Gastrocnemius medialis (tissue), 4 donors: Measurements from ENCODE around the gene SGIP1. TPM values are rescaled to one million over a fixed set of nuclear protein-coding genes. Genes with fewer than 3 reads are reported as not detected.

Source experiments
- ATAC-seq, 2 donors: fragments of 150-250 bp; one replicate each; pipeline ENCODE4 v1.9.1; 2016
- DNase-seq, 2 donors: peaks; one replicate each; pipeline ENCODE4 v3.0.0-alpha.2; 2019
- H3K27ac ChIP-seq, 4 donors: fragments of 200-600 bp; sonication (generic); 1 replicate in 1 of 4; 2 replicates in 3 of 4; pipeline ENCODE4 v1.5.1; 2016 to 2018; ENCODE audit warnings: mild to moderate bottlenecking in 2 of 4, moderate library complexity in 1 of 4
- H3K27me3 ChIP-seq, 3 donors: fragments of 200-600 bp; sonication (generic) in 2 of 3; 1 replicate in 1 of 3; 2 replicates in 2 of 3; pipeline versions ENCODE4 v1.5.1 to v1.6.0; 2016 to 2019; ENCODE audit warnings: mild to moderate bottlenecking in 1 of 3, moderate library complexity in 1 of 3
- H3K36me3 ChIP-seq, 2 donors: fragments of 200-600 bp; sonication (generic) in 1 of 2; one replicate each; pipeline ENCODE4 v1.5.1; 2017 to 2018
- H3K4me1 ChIP-seq, 2 donors: fragments of 200-600 bp; sonication (generic) in 1 of 2; one replicate each; pipeline ENCODE4 v1.5.1; 2016 to 2017; ENCODE audit warnings: mild to moderate bottlenecking in 2 of 2
- H3K4me3 ChIP-seq, 4 donors: fragments of 200-600 bp; sonication (generic) in 3 of 4; 1 replicate in 1 of 4; 2 replicates in 3 of 4; pipeline ENCODE4 v1.5.1; 2016 to 2019; ENCODE audit warnings: mild to moderate bottlenecking in 2 of 4
- H3K9me3 ChIP-seq, 3 donors: fragments of 200-600 bp; sonication (generic) in 2 of 3; 1 replicate in 1 of 3; 2 replicates in 2 of 3; pipeline ENCODE4 v1.5.1; 2016 to 2019
- CTCF ChIP-seq, 5 experiments: fragments of 450-650 bp in 3 of 5; fragments of 200-600 bp in 2 of 5; sonication (generic) in 2 of 5; IDR thresholded peaks in 4 of 5; conservative IDR thresholded peaks in 1 of 5; 1 replicate in 4 of 5; 2 replicates in 1 of 5; pipeline ENCODE4 v1.5.1; 2016 to 2019; ENCODE audit warnings: antibody characterized with exemption in 5 of 5, mild to moderate bottlenecking in 3 of 5, moderate library complexity in 3 of 5
- POLR2A ChIP-seq, 2 donors: fragments of 450-650 bp; IDR thresholded peaks; one replicate each; pipeline ENCODE4 v1.6.1; 2017; ENCODE audit warnings: antibody characterized with exemption in 2 of 2, mild to moderate bottlenecking in 2 of 2, moderate library complexity in 2 of 2
- in situ Hi-C, 4 donors: fragments of 200-750 bp; cut with MboI; loops; one replicate each; pipeline versions ENCODE4 v1.15.0 to v1.8.0; 2017; ENCODE audit warnings: low sequenced_read_pairs in 4 of 4
- intact Hi-C: fragments of 100-400 bp; cut with DNase I; formaldehyde crosslinking; loops from one replicate; pipeline ENCODE4 v1.15.1; 2023; ENCODE audit warnings: low total_unique reads
- total RNA-seq, 4 donors: library from RNA; depleted of rRNA; stranded (reverse); fragments of >200 nt; gene quantifications; one replicate each; pipeline versions ENCODE4 v1.1.0 to v1.2.3, GENCODE V29; 2016

SGIP1 gene
- total RNA-seq, 4 donors from 2014 or later, result 2.5 to 7.1 (median 2.9) TPM

DNA sequence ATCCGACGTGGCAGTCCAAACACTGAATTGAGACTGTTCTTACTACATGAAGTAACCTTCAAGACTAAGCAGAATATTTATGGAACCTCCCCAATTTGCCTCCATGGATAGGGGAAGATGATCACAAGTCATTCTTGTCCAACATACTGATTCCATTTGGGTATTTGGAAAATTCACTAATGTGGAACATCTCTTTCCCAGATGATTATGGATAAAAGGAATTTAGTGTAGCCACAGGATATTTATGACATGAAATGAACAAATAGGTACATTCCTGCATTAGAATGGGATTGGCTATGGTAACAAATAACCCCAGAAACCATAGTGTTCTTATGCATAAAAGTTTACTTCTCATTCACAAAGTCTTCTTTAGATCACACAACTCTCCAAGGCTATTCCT, 40.2 kb upstream of the SGIP1 start:
- intact Hi-C loops, result no loop called here
- no peaks in the 10 kb centered on the region for H3K27me3 ChIP-seq
- H3K4me3 ChIP-seq, result no peak overlapping the region
- DNase-seq (no peak), ATAC-seq (no peak)
- no peaks in the 10 kb centered on the region for H3K9me3 ChIP-seq
- H3K4me1 ChIP-seq, result no peaks in the 10 kb centered on the region
- H3K27ac ChIP-seq, result no peak overlapping the region
- TF ChIP-seq POLR2A (IDR thresholded peaks at IDR 0.05) (no peak), CTCF (IDR thresholded peaks at IDR 0.05 in 4 of 5, conservative IDR thresholded peaks at IDR 0.05 in 1 of 5) (no peak)
- in situ Hi-C loops, result no loop called here
- no peaks in the 10 kb centered on the region for H3K36me3 ChIP-seq

GRCh38 chr1:66494482-66494881, 39.5 kb upstream of the SGIP1 start:
- no peak overlapping the region for H3K4me3 ChIP-seq
- H3K27me3 ChIP-seq, result no peaks in the 10 kb centered on the region
- no peaks in the 10 kb centered on the region for H3K4me1 ChIP-seq
- in situ Hi-C loops, result no loop called here
- no peaks in the 10 kb centered on the region for H3K36me3 ChIP-seq
- intact Hi-C loops, result no loop called here
- H3K9me3 ChIP-seq, result no peaks in the 10 kb centered on the region
- DNase-seq, result no peak
- TF ChIP-seq CTCF (IDR thresholded peaks at IDR 0.05 in 4 of 5, conservative IDR thresholded peaks at IDR 0.05 in 1 of 5), result no peak
- no peak for TF ChIP-seq POLR2A (IDR thresholded peaks at IDR 0.05)
- ATAC-seq, result no peak
- H3K27ac ChIP-seq, result no peak overlapping the region

DNA sequence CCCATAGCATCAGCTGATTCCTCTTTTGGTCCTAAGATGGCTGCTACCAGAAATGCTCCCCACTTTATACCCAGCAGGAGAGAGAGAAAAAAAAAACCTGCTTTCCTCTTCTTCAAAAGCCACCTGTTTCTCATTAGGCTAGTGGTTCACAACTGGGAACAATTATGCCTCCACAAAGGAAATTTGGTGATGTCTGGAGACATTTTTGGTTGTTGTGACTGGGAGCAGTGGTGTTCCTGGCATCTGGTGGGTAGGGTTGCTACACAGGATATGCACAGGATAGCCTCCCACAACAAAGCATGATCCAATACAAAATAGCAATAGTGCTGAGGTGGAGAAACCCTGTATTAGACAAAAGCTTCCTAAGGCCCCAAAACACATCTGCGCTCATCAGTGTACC, 38.5 kb upstream of the SGIP1 start:
- no peak for ATAC-seq
- intact Hi-C loops, result no loop called here
- no peak overlapping the region for H3K27ac ChIP-seq
- H3K4me3 ChIP-seq, result no peak overlapping the region
- no peaks in the 10 kb centered on the region for H3K9me3 ChIP-seq
- no peak for DNase-seq
- no peak for TF ChIP-seq POLR2A (IDR thresholded peaks at IDR 0.05)
- no peak for TF ChIP-seq CTCF (IDR thresholded peaks at IDR 0.05 in 4 of 5, conservative IDR thresholded peaks at IDR 0.05 in 1 of 5)
- no peaks in the 10 kb centered on the region for H3K4me1 ChIP-seq
- H3K36me3 ChIP-seq, result no peaks in the 10 kb centered on the region
- in situ Hi-C loops, result no loop called here
- H3K27me3 ChIP-seq, result no peaks in the 10 kb centered on the region

DNA sequence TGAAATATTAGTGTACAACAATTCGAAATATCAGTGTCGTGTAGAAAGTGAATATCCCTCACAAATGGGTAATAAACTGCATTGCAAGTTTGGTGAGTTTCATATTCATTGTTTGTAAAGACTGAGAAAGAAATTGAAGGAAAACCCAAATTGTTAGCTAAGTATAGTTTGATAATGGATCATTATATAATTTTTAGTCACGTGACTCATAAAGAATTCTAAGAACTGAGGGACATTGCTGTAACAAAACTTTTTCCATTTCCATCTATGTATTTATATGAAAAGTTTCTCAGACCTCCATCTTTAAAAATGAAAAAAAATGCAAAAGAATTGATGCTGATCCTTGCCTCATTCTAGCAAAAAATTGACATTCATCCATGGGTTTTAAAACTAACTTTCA, 36.0 kb upstream of the SGIP1 start:
- TF ChIP-seq CTCF (IDR thresholded peaks at IDR 0.05 in 4 of 5, conservative IDR thresholded peaks at IDR 0.05 in 1 of 5) (no peak), POLR2A (IDR thresholded peaks at IDR 0.05) (no peak)
- no peaks in the 10 kb centered on the region for H3K4me1 ChIP-seq
- no peaks in the 10 kb centered on the region for H3K27me3 ChIP-seq
- in situ Hi-C loops (no loop called here), intact Hi-C loops (no loop called here)
- no peak overlapping the region for H3K27ac ChIP-seq
- DNase-seq (no peak), ATAC-seq (no peak)
- H3K36me3 ChIP-seq, result no peaks in the 10 kb centered on the region
- H3K9me3 ChIP-seq, result no peaks in the 10 kb centered on the region
- no peak overlapping the region for H3K4me3 ChIP-seq

DNA sequence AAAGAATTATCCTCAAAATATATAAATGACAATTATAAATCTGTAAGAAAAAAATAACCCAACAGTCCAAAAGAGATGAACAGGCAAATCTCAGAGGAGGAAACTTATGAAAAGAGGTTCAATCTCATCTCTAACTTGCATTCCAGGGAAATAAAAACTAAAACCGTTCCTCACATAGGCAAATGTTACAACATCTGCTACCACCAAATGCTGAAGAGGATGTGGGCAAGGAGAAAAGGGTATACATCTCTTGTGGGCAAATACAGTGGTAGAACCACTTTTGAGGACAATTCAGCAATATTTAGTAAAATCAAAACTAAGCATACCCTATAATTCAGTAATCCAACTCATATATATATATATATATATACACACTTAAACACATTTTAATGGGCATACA, 33.7 kb upstream of the SGIP1 start:
- H3K27me3 ChIP-seq, result no peaks in the 10 kb centered on the region
- no peaks in the 10 kb centered on the region for H3K9me3 ChIP-seq
- DNase-seq (no peak), ATAC-seq (no peak)
- H3K4me3 ChIP-seq, result no peak overlapping the region
- H3K27ac ChIP-seq, result no peak overlapping the region
- H3K36me3 ChIP-seq, result no peaks in the 10 kb centered on the region
- in situ Hi-C loops, result no loop called here
- no peak for TF ChIP-seq CTCF (IDR thresholded peaks at IDR 0.05 in 4 of 5, conservative IDR thresholded peaks at IDR 0.05 in 1 of 5)
- no peak for TF ChIP-seq POLR2A (IDR thresholded peaks at IDR 0.05)
- intact Hi-C loops, result no loop called here
- no peaks in the 10 kb centered on the region for H3K4me1 ChIP-seq
